NCI-H524 treated with DMSO at 0.1 percent for 48 hours (cell line): Measurements from ENCODE around the gene PTPRN2.
"Not testable (repeated sequence)": the region's sequence is repeated elsewhere in the genome, so short reads cannot be mapped to it uniquely, and the experiment has no call there.

Source experiments
- DNase-seq: peaks from one replicate; lab custom pipeline; 2025; lab: John Stamatoyannopoulos, UW

The PTPRN2 gene

DNA sequence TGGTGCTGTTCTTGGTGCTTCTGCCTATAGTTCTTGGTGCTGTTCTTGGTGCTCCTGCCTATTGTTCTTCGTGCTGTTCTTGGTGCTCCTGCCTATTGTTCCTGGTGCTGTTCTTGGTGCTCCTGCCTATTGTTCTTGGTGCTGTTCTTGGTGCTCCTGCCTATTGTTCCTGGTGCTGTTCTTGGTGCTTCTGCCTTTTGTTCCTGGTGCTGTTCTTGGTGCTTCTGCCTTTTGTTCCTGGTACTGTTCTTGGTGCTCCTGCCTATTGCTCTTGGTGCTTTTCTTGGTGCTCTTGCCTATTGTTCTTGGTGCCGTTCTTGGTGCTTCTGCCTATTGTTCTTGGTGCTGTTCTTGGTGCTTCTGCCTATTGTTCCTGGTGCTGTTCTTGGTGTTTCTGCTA is 71.1 kb downstream of the PTPRN2 start:
- DNase-seq, result no peak

DNA sequence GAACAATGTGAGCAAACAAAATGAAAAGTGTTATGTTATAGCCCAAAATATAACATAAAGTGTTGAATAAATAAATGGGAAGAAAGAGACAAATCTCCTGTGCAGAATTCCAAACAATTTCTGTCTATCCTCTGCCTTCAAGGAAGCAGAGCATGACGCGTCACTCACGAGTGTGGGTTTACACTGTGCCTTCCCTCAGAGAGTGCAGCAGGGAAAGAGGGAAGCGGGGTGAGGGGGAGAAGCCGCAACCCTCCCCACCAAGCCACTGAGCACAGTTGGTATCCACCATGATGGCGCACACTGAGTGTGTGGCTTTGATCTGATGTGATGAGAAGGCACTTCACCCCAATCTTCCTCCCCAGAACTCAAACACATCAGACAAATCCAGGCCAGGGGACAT is 74.8 kb downstream of the PTPRN2 start:
- DNase-seq, result no peak

- no peak for DNase-seq
Observed at GRCh38 chr7:158512042-158512441, 75.6 kb downstream of the PTPRN2 start.

DNA sequence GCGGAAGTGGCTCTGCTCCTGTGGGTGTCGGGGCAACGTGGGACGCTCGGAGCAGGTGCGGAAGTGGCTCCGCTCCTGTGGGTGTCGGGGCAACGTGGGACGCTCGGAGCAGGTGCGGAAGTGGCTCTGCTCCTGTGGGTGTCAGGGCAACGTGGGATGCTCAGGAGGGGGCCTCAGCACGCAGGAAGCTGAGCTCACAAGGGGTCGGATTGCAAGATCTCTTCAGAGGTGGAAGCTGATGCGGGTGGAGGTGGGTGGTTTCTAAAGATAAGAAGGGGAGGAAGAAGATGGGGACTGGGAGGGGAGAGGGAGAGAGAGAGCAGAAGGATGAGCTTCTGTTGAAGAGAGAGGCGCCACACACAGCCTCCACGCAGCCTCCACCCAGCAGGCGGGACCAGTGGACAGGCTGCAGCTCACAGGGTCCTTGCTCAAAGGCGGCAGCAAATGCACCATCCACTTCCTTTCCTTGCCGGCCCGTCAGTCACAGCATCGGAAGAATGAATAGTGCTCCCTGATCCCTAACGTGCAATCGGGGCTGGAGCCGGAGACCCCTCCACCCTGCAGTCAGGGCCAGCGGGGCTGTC is 78.7 kb downstream of the PTPRN2 start:
- no peak for DNase-seq

- not testable (repeated sequence) for DNase-seq
Observed at GRCh38 chr7:158508321-158508720, 79.3 kb downstream of the PTPRN2 start.

GRCh38 chr7:158507917-158508316 is 79.7 kb downstream of the PTPRN2 start:
- no peak for DNase-seq

DNA sequence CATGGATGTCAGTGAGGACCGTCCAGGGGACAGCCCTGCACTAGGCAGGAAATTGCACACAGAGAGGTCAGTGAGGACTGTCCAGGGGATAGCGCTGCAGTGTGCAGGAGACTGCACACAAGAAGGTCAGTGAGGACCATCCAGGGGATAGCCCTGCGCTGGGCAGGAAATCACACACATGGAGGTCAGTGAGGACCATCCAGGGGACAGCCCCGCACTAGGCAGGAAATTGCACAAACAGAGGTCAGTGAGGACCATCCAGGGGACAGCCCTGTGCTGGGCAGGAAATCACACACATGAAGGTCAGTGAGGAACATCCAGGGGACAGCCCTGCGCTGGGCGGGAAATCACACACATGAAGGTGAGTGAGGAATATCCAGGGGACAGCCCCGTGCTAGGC is 80.4 kb downstream of the PTPRN2 start:
- not testable (repeated sequence) for DNase-seq

DNA sequence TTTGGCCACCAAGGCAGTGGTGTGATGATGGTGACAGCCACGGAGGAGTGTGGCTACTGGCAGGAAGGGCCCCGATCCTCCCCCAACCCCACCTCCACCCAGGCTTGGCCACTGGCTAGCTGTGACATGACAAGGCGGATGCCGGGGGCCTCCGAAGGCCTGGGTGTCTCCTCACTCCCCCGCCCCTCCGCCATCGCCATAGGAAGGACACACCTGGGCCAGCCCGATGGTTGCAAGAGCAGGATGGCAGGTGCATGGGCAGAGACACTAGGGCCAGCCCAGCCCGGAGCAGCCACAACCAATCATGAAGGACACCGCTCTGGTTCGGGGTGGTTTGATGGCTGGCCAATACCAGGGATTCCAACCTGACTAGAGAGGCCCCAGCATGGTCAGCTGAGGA is 81.0 kb downstream of the PTPRN2 start:
- DNase-seq, result no peak

DNA sequence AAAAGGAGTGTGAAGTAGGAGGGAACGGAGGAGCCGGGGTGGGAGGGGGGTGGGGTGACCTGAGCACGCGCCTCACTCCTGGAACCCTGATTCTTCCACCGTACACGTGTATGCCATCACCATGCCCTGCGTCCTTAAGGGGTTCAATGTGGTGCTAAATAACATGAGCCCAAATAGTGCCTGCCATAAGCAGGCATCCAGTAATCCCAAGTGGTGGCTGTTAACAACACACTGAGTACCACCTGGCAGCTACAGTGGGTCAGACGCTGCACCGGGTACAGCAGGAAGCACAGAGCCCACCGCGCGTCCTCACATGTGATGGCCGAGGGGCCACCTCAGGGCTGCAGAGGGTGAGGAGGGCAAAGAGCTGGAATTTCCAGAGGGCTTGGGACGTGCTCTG is 81.9 kb downstream of the PTPRN2 start:
- DNase-seq, result no peak

- no peak for DNase-seq
Observed at GRCh38 chr7:158502068-158502750, 85.4 kb downstream of the PTPRN2 start.

DNA sequence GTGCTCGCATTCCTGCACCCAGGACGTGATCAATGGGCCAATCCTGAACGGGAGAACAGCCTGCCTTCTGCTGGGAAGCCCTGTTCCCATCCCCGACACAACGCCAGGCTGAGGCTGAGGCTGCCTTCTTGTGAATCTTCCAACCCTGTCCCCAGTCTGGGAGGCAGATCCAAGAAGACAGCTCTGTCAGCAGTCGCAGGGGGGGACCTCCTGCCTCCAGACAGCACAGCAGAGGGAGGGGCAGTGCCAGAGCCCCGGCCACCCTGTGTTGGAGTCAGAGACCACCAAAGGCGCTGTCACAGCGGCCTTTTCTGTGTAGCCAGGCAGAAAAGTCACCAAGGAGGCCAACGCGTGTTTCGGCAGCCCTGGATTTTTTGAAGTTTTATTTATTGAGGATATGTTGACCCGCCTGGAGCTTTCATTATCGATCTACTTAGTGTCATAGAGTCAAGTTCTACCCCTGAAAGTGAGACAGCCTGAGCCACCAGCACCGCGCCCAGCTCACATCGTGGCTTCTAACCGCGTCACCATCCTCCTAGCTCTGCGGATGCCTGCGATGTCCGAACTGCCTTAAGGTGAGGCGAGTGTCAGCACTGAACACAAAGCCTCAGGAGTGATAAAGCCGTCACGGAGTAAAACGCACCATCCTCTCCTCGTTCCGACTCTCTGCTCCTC is 86.1 kb downstream of the PTPRN2 start:
- DNase-seq, result no peak

DNA sequence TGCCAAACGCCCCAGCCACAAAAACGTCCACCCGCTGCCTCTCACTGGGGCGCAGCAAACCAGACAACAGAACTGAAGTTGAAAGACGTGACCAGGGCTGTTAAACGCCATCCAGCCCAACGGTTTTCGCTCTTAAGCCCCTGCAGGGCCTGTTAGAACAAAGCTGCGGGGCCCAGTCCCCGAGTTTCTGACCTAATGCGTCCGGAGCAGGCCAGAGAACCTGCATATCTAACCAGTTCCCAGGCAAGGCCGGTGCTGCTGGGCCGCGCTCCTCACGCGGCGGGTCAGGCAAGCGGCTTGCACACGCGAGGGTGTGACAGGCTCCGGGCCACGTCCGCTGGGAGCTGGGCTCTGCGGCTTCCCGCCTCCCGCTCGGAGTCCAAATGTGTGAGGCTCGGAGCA is 87.0 kb downstream of the PTPRN2 start:
- no peak for DNase-seq

DNA sequence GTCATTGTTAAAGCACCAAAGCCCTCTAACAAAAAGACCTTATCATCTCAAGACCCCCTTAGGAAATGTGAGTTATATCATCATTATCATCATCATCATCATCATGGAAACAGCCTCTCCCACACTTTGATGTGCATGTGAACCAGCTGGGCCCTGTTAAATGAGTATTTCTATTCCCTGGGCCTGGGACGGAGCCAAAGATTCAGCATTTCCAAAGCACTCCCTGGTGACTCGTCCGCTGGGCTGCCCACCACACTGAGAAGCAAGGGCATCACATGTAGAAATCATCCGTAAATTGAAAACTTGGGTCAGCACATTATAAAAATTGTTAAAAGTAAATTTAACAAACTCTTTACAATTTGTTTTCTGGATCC is 88.6 kb downstream of the PTPRN2 start:
- no peak for DNase-seq

GRCh38 chr7:158498443-158499081 is 89.1 kb downstream of the PTPRN2 start:
- no peak for DNase-seq

GRCh38 chr7:158497627-158498026 is 90.0 kb downstream of the PTPRN2 start:
- no peak for DNase-seq

GRCh38 chr7:158495786-158496185 is 91.8 kb downstream of the PTPRN2 start:
- DNase-seq, result peak; percentile 7

- no peak for DNase-seq
Observed at GRCh38 chr7:158495216-158495615, 92.4 kb downstream of the PTPRN2 start.

- DNase-seq, result no peak
Observed at GRCh38 chr7:158494643-158495042, 93.0 kb downstream of the PTPRN2 start.

DNA sequence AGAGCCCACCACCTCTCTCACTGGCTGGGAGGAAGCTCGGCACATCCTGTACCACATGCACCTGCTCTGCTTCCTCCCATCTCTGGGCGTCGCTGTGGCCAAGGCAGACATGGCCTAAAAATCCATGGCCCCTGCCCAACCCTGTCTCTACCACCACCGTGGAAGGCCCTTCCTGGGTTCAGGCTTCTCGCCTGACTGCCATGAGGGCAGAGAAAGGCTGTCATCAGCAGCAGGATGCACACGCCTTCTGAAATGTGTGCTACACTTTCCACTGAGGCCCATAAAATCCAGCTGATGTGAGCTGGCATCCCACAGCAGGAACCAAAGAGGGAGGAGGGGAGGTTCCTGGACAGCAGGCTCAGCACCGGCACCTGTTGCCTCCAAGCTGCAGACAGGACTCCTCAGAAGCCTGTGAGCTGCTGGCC is 93.4 kb downstream of the PTPRN2 start:
- no peak for DNase-seq

DNA sequence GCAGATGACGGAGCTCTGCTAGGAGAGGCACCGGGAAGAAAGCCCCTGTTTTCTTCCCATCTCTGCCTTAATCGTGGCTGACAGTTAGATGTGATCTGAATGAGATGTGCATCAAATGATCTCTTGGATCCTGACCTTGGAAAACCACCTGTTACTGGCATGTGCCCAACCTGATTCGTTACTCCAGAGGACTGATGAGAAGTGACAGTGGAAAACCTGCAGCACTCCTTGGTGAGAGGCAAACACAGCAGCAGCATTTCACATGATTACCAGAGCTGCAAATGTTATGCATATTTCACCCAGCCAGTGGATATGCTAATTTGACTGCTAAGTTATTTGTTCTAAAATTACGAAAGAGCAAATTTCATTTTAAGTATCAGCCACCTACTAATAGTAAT is 95.3 kb downstream of the PTPRN2 start:
- DNase-seq, result no peak

DNA sequence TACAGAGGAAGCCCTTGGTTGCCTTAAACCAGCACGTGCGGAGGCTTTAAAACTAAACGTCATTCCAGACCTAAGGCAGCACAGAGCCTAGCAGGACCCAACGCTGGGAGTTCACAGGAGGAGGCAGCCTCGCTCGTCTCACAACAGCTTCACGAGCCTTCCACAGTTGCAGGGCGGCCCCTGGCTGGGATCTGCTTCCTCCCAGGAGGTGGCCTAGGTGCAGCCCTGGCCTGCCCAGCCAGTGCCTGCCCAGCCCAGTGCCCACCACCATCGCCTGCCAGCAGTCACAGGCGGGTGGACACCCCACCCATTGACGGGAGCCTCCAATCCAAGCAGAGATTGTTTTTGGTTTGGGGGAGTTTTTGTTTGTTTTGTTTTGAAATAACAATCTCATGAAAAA is 96.5 kb downstream of the PTPRN2 start:
- no peak for DNase-seq

DNA sequence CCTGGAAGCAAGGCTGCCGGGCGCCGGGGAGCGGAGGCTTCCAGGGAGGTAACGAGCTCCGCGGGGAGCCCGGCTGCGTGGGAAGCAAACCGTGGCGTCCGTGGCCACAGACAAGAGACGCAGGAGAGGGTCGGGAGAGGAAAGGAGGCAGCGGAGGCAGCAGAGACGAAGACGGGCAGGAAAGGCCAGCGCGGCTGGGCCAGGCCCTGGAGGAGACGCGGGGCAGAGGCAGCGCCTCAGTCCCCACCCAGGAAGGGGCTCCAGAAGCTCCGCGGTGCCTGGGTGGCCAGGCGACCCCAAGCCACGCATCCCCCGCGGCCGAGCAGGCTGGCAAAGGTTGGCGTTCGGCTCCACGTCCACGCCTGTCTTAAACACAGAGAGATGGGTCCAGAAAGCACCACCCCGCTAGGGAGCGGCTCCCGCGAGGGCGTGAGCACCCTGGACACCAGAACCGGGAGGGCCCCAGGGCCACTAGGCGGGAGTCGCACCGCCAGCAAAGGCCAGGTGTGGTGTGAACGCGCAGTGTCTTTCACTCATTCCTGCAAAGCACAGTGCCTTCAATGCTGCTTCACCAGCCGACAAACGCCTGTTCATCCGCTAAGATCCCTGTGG is 97.3 kb downstream of the PTPRN2 start:
- no peak for DNase-seq
